HepG2 (cell line): ENCODE data around the gene CTAG1A. TPM values are rescaled to one million over a fixed set of nuclear protein-coding genes. Genes with fewer than 3 reads are reported as not detected.

Experiments used
- ARHGAP35 ChIP-seq: sonication (generic); formaldehyde crosslinking; IDR thresholded peaks from 2 replicates; pipeline ENCODE4 v1.9.0; 2022; ENCODE audit warnings: mild to moderate bottlenecking, inconsistent platforms, moderate library complexity, missing genetic modification reagents, borderline replicate concordance
- DMTF1 ChIP-seq: sonication (generic); formaldehyde crosslinking; IDR thresholded peaks from 2 replicates; pipeline ENCODE4 v1.4.0; 2020; ENCODE audit warnings: mild to moderate bottlenecking, missing genetic modification reagents
- FOSL1 ChIP-seq: sonication (generic); formaldehyde crosslinking; IDR thresholded peaks from 2 replicates; pipeline ENCODE4 v1.9.0; 2021; ENCODE audit warnings: missing genetic modification reagents, borderline replicate concordance
- HMGA1 ChIP-seq: sonication (generic); formaldehyde crosslinking; conservative IDR thresholded peaks from 2 replicates; pipeline ENCODE4 v1.4.0; 2020; ENCODE audit warnings: missing genetic modification reagents
- KAT7 ChIP-seq: IDR thresholded peaks from 2 replicates; pipeline ENCODE4 v1.6.1; 2018; ENCODE audit warnings: borderline replicate concordance, missing compliant biosample characterization
- KLF11 ChIP-seq: IDR thresholded peaks from 2 replicates; pipeline ENCODE4 v1.6.1; 2016; ENCODE audit warnings: missing compliant biosample characterization
- KLF13 ChIP-seq: sonication (generic); formaldehyde crosslinking; IDR thresholded peaks from 2 replicates; pipeline ENCODE4 v1.4.0; 2020; ENCODE audit warnings: mild to moderate bottlenecking, missing genetic modification reagents
- MAFK ChIP-seq, 2 experiments: IDR thresholded peaks in 1 of 2; conservative IDR thresholded peaks in 1 of 2; 2 replicates each; pipeline ENCODE4 v1.6.1; 2011; ENCODE audit warnings: improper control_type of control experiment in 2 of 2, low read length in 2 of 2
- MTF2 ChIP-seq: sonication (generic); formaldehyde crosslinking; IDR thresholded peaks from 2 replicates; pipeline ENCODE4 v1.5.0; 2020; ENCODE audit warnings: missing genetic modification reagents, borderline replicate concordance
- PBX2 ChIP-seq: IDR thresholded peaks from 2 replicates; pipeline ENCODE4 v1.6.1; 2016; ENCODE audit warnings: control low read depth
- PHF21A ChIP-seq: sonication (generic); formaldehyde crosslinking; IDR thresholded peaks from 2 replicates; pipeline ENCODE4 v1.5.0; 2020; ENCODE audit warnings: mild to moderate bottlenecking, missing genetic modification reagents
- RXRA ChIP-seq: sonication (generic); formaldehyde crosslinking; IDR thresholded peaks from 2 replicates; pipeline ENCODE4 v1.5.1; 2020; ENCODE audit warnings: missing genetic modification reagents
- ZFAT ChIP-seq: sonication (generic); formaldehyde crosslinking; conservative IDR thresholded peaks from 2 replicates; pipeline ENCODE4 v1.8.1; 2023; ENCODE audit warnings: missing genetic modification reagents, inconsistent platforms
- ZNF263 ChIP-seq: sonication (generic); formaldehyde crosslinking; IDR thresholded peaks from 2 replicates; pipeline ENCODE4 v1.4.0; 2020; ENCODE audit warnings: missing genetic modification reagents
- ZNF383 ChIP-seq: sonication (generic); formaldehyde crosslinking; IDR thresholded peaks from 2 replicates; pipeline ENCODE4 v1.4.0; 2020; ENCODE audit warnings: missing genetic modification reagents, mild to moderate bottlenecking, borderline replicate concordance
- ZNF530 ChIP-seq: sonication (generic); formaldehyde crosslinking; IDR thresholded peaks from 2 replicates; pipeline ENCODE4 v1.5.0; 2020; ENCODE audit warnings: low read depth, mild to moderate bottlenecking, missing genetic modification reagents
- ZNF615 ChIP-seq: sonication (generic); formaldehyde crosslinking; IDR thresholded peaks from 2 replicates; pipeline ENCODE4 v1.5.0; 2020; ENCODE audit warnings: mild to moderate bottlenecking, missing genetic modification reagents, borderline replicate concordance
- ZNF777 ChIP-seq: sonication (generic); formaldehyde crosslinking; IDR thresholded peaks from 2 replicates; pipeline ENCODE4 v1.4.0; 2020; ENCODE audit warnings: missing genetic modification reagents
- polyA plus RNA-seq, 8 experiments: library from polyadenylated mRNA; depleted of rRNA in 3 of 8; stranded (reverse) in 7 of 8; unstranded in 1 of 8; fragments of >200 nt; fragmentation: Illumina TruSeq in 4 of 8; extraction: Trizol in 4 of 8; gene quantifications; 2 replicates each; pipeline versions ENCODE4 v1.2.1 to v1.2.3, GENCODE V29; 2011 to 2016; ENCODE audit warnings: low read depth in 4 of 8, missing spikeins in 1 of 8, mixed read lengths in 1 of 8; ENCODE audit not compliant: insufficient read depth in 1 of 8
- total RNA-seq, 5 experiments: library from RNA; depleted of rRNA; stranded (reverse); fragments of >200 nt; fragmentation: Illumina TruSeq; extraction: Trizol; gene quantifications; 2 replicates each; pipeline ENCODE4 v1.2.3, GENCODE V29; 2016; ENCODE audit warnings: low read depth in 1 of 5
- TF ChIP-seq, protein P1 (sequence below): sonication (generic); formaldehyde crosslinking; conservative IDR thresholded peaks from 2 replicates; pipeline ENCODE4 v1.8.0; 2022; ENCODE audit warnings: mild to moderate bottlenecking, moderate library complexity, missing genetic modification reagents
- TF ChIP-seq, protein P2 (sequence below): sonication (generic); formaldehyde crosslinking; conservative IDR thresholded peaks from 2 replicates; pipeline ENCODE4 v1.5.0; 2020; ENCODE audit warnings: missing genetic modification reagents
- TF ChIP-seq, protein P3 (sequence below): sonication (generic); formaldehyde crosslinking; IDR thresholded peaks from 2 replicates; pipeline ENCODE4 v1.8.0; 2022; ENCODE audit warnings: mild to moderate bottlenecking, missing genetic modification reagents, moderate library complexity
- TF ChIP-seq, protein P4 (sequence below): sonication (generic); formaldehyde crosslinking; conservative IDR thresholded peaks from 2 replicates; pipeline ENCODE4 v1.4.0; 2020; ENCODE audit warnings: missing genetic modification reagents

The CTAG1A gene
- total and polyA plus RNA-seq, 2 of the 13 experiments (the other 11 are each of a cell fraction or from before 2014, with no cell fraction given), result not detected

DNA sequence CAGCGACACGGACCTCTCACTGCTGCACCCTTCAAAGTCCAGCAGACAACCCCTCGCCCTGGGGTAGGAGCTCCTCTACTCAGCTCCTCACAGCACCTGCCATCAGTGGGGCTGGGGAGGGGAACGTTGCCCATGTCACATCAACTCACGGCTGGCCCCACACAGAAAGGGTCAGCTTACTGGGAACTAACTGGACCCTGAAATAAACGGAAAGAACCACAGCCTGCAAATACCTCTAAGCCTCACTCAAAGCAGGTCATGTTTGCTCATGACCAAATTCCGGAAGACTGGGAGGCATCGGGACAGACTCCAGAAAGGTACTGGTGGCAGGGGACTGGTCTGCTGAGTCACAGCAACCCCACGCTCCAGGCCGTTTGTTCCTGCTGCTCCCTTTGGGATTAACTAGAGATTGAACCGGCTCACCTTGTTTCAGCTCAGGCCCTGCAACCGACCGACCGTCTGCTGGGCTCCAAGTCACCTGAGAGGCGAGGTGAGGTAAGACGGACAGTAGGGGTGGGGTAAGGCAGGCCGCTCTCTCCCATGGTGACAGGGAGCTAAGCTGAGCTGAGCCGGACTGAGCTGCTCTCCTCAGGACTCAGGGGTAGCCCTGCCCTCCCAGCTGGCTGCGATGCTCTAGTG lies 43.9 kb upstream of the CTAG1A start (continued):
- TF ChIP-seq DMTF1 (CRISPR knock-in tag), result no peak
- TF ChIP-seq KLF13 (CRISPR knock-in tag), result no peak
- peak; percentile 33 to 42; a peak in 1 of 4 replicates for TF ChIP-seq MAFK (conservative IDR thresholded peaks at IDR 0.05 in 1 of 2, IDR thresholded peaks at IDR 0.05 in 1 of 2; ENCODE audit: low read length in 2 of 2)
- TF ChIP-seq MTF2, result no peak
- TF ChIP-seq FOSL1 (CRISPR knock-in tag), result no peak
- TF ChIP-seq ZNF777, result no peak
- TF ChIP-seq ZNF383 (CRISPR knock-in tag), result no peak
- TF ChIP-seq KAT7 (CRISPR knock-in tag), result no peak
- TF ChIP-seq, protein P1, sequence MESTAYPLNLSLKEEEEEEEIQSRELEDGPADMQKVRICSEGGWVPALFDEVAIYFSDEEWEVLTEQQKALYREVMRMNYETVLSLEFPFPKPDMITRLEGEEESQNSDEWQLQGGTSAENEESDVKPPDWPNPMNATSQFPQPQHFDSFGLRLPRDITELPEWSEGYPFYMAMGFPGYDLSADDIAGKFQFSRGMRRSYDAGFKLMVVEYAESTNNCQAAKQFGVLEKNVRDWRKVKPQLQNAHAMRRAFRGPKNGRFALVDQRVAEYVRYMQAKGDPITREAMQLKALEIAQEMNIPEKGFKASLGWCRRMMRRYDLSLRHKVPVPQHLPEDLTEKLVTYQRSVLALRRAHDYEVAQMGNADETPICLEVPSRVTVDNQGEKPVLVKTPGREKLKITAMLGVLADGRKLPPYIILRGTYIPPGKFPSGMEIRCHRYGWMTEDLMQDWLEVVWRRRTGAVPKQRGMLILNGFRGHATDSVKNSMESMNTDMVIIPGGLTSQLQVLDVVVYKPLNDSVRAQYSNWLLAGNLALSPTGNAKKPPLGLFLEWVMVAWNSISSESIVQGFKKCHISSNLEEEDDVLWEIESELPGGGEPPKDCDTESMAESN (CRISPR knock-in tag), result no peak
- TF ChIP-seq, protein P2, sequence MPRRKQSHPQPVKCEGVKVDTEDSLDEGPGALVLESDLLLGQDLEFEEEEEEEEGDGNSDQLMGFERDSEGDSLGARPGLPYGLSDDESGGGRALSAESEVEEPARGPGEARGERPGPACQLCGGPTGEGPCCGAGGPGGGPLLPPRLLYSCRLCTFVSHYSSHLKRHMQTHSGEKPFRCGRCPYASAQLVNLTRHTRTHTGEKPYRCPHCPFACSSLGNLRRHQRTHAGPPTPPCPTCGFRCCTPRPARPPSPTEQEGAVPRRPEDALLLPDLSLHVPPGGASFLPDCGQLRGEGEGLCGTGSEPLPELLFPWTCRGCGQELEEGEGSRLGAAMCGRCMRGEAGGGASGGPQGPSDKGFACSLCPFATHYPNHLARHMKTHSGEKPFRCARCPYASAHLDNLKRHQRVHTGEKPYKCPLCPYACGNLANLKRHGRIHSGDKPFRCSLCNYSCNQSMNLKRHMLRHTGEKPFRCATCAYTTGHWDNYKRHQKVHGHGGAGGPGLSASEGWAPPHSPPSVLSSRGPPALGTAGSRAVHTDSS (CRISPR knock-in tag), result no peak
- no peak for TF ChIP-seq PBX2 (CRISPR knock-in tag)
- no peak for TF ChIP-seq KLF11 (CRISPR knock-in tag)
- TF ChIP-seq ARHGAP35 (CRISPR knock-in tag), result no peak
- TF ChIP-seq ZNF263, result no peak
- no peak; the same call in 1 of the 2 replicates for TF ChIP-seq RXRA (CRISPR knock-in tag)
- TF ChIP-seq PHF21A, result peak; percentile 70
- no peak for TF ChIP-seq ZNF615 (CRISPR knock-in tag)
- no peak for TF ChIP-seq ZNF530 (CRISPR knock-in tag)
- TF ChIP-seq ZFAT (CRISPR knock-in tag), result no peak
- TF ChIP-seq HMGA1 (CRISPR knock-in tag), result no peak
- TF ChIP-seq, protein P3, sequence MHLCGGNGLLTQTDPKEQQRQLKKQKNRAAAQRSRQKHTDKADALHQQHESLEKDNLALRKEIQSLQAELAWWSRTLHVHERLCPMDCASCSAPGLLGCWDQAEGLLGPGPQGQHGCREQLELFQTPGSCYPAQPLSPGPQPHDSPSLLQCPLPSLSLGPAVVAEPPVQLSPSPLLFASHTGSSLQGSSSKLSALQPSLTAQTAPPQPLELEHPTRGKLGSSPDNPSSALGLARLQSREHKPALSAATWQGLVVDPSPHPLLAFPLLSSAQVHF, result no peak
- TF ChIP-seq, protein P4, sequence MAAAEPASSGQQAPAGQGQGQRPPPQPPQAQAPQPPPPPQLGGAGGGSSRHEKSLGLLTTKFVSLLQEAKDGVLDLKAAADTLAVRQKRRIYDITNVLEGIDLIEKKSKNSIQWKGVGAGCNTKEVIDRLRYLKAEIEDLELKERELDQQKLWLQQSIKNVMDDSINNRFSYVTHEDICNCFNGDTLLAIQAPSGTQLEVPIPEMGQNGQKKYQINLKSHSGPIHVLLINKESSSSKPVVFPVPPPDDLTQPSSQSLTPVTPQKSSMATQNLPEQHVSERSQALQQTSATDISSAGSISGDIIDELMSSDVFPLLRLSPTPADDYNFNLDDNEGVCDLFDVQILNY (CRISPR knock-in tag), result no peak
